Mucosa of stomach (tissue), 1 donor: ENCODE measurements around the gene EIF3L.
A peak's percentile ranks its signal among the peaks of the same experiment; 100 is the strongest.

ENCODE experiments used
- H3K27me3 ChIP-seq: one replicate; pipeline ENCODE4 v1.7.0; 2013; ENCODE audit warnings: mild to moderate bottlenecking, low read length; ENCODE audit not compliant: control insufficient read depth, insufficient read depth
- H3K36me3 ChIP-seq: one replicate; pipeline ENCODE4 v1.7.0; 2013; ENCODE audit warnings: low read length; ENCODE audit not compliant: control insufficient read depth, insufficient read depth
- H3K4me1 ChIP-seq: one replicate; pipeline ENCODE4 v1.7.0; 2013; ENCODE audit warnings: mild to moderate bottlenecking, low read length; ENCODE audit not compliant: control insufficient read depth, insufficient read depth
- H3K4me3 ChIP-seq: one replicate; pipeline ENCODE4 v1.7.0; 2013; ENCODE audit warnings: low read length
- H3K9ac ChIP-seq: one replicate; pipeline ENCODE4 v1.7.0; 2013; ENCODE audit warnings: mild to moderate bottlenecking, low read length, moderate library complexity
- H3K9me3 ChIP-seq: one replicate; pipeline ENCODE4 v1.7.0; 2013; ENCODE audit warnings: mild to moderate bottlenecking, low read length, moderate library complexity; ENCODE audit not compliant: control insufficient read depth
- donor health status: Pancreatic carcinoma.

Gene EIF3L

GRCh38 chr22:37905534-37906363 lies 56.5 kb downstream of the EIF3L start, which contains the start of gene MICALL1:
Gene MICALL1 (plus strand): TSS chr22:37906297. CDS start chr22:37906423, 126 bp downstream.
- Histone ChIP-seq H3K4me1 (peaks cover 45% of the 10 kb centered on the region), H3K9ac (peak within 1 kb of the TSS; percentile 85), H3K27me3 (no peaks in the 10 kb centered on the region)

GRCh38 chr22:37906364-37907008 lies 57.3 kb downstream of the EIF3L start:
- Histone ChIP-seq H3K4me1 (peaks cover 45% of the 10 kb centered on the region), H3K36me3 (no peaks in the 10 kb centered on the region), H3K9me3 (no peaks in the 10 kb centered on the region), H3K27me3 (no peaks in the 10 kb centered on the region), H3K4me3 (peak overlapping the region; percentile 80), H3K9ac (peak overlapping the region; percentile 85)

More at GRCh38 chr22:37905534-37906363, 56.5 kb downstream of the EIF3L start, which contains the start of gene MICALL1:
- Histone ChIP-seq H3K9me3 (no peaks in the 10 kb centered on the region), H3K36me3 (no peaks in the 10 kb centered on the region), H3K4me3 (peak within 1 kb of the TSS; percentile 80)

- Histone ChIP-seq H3K36me3 (no peaks in the 10 kb centered on the region), H3K9me3 (no peaks in the 10 kb centered on the region), H3K4me3 (peak overlapping the region; percentile 80), H3K27me3 (no peaks in the 10 kb centered on the region), H3K9ac (peak overlapping the region; percentile 85), H3K4me1 (peaks cover 40% of the 10 kb centered on the region)
These were observed 58.1 kb downstream of the EIF3L start for GRCh38 chr22:37907036-37907954.

GRCh38 chr22:37909766-37910165 lies 60.5 kb downstream of the EIF3L start:
- no peaks in the 10 kb centered on the region for H3K9me3 ChIP-seq
- no peaks in the 10 kb centered on the region for H3K36me3 ChIP-seq
- no peaks in the 10 kb centered on the region for H3K27me3 ChIP-seq
- H3K4me1 ChIP-seq: peaks cover 35% of the 10 kb centered on the region
- no peak overlapping the region for H3K9ac ChIP-seq
- no peak overlapping the region for H3K4me3 ChIP-seq

GRCh38 chr22:37910890-37911672 lies 61.9 kb downstream of the EIF3L start:
- no peak overlapping the region for H3K9ac ChIP-seq
- H3K27me3 ChIP-seq: no peaks in the 10 kb centered on the region
- H3K9me3 ChIP-seq: no peaks in the 10 kb centered on the region
- H3K4me3 ChIP-seq: no peak overlapping the region
- no peaks in the 10 kb centered on the region for H3K36me3 ChIP-seq
- H3K4me1 ChIP-seq: peaks cover 25% of the 10 kb centered on the region

- Histone ChIP-seq H3K9ac (no peak overlapping the region), H3K4me3 (no peak overlapping the region), H3K4me1 (peaks cover 25% of the 10 kb centered on the region), H3K9me3 (no peaks in the 10 kb centered on the region), H3K36me3 (no peaks in the 10 kb centered on the region), H3K27me3 (no peaks in the 10 kb centered on the region)
These were observed 62.5 kb downstream of the EIF3L start for GRCh38 chr22:37911697-37912096.

GRCh38 chr22:37912171-37912570 lies 63.0 kb downstream of the EIF3L start:
- peaks cover 20% of the 10 kb centered on the region for H3K4me1 ChIP-seq
- no peaks in the 10 kb centered on the region for H3K27me3 ChIP-seq
- no peaks in the 10 kb centered on the region for H3K36me3 ChIP-seq
- no peaks in the 10 kb centered on the region for H3K9me3 ChIP-seq
- no peak overlapping the region for H3K4me3 ChIP-seq
- no peak overlapping the region for H3K9ac ChIP-seq

- H3K9me3 ChIP-seq: no peaks in the 10 kb centered on the region
- H3K4me3 ChIP-seq: no peak overlapping the region
- H3K27me3 ChIP-seq: no peaks in the 10 kb centered on the region
- no peak overlapping the region for H3K9ac ChIP-seq
- peaks cover 12% of the 10 kb centered on the region for H3K4me1 ChIP-seq
- H3K36me3 ChIP-seq: no peaks in the 10 kb centered on the region
These were observed 64.1 kb downstream of the EIF3L start for GRCh38 chr22:37913233-37913721.

GRCh38 chr22:37916311-37916710 lies 67.1 kb downstream of the EIF3L start:
- Histone ChIP-seq H3K36me3 (no peaks in the 10 kb centered on the region), H3K9ac (no peak overlapping the region), H3K4me1 (peaks cover 4% of the 10 kb centered on the region), H3K9me3 (no peaks in the 10 kb centered on the region), H3K27me3 (no peaks in the 10 kb centered on the region), H3K4me3 (no peak overlapping the region)

GRCh38 chr22:37917874-37918548 lies 68.8 kb downstream of the EIF3L start:
- Histone ChIP-seq H3K36me3 (no peaks in the 10 kb centered on the region), H3K27me3 (no peaks in the 10 kb centered on the region), H3K4me3 (no peak overlapping the region), H3K4me1 (no peaks in the 10 kb centered on the region), H3K9ac (no peak overlapping the region), H3K9me3 (no peaks in the 10 kb centered on the region)
